Heart left ventricle (tissue), 16 donors: ENCODE data around the gene TOR4A. TPM values are rescaled to one million over a fixed set of nuclear protein-coding genes. Genes with fewer than 3 reads are reported as not detected.

ENCODE experiments used
- ATAC-seq, 4 donors: fragments of 200-7000 bp; cut with Tn5 transposase; one replicate each; pipeline ENCODE4 v1.9.1; 2020 to 2022; ENCODE audit warnings: moderate library complexity in 4 of 4, mild to moderate bottlenecking in 3 of 4, moderate number of reproducible peaks in 1 of 4
- DNase-seq, 5 donors: peaks; one replicate each; pipeline ENCODE4 v3.0.0-alpha.2; 2020
- H3K27ac ChIP-seq, 12 donors: fragments of 200-600 bp; sonication (generic) in 4 of 12; one replicate each; pipeline versions ENCODE4 v1.5.0 to v1.8.0; 2016 to 2022; ENCODE audit warnings: mild to moderate bottlenecking in 2 of 12
- H3K27me3 ChIP-seq, 9 donors: fragments of 200-600 bp; sonication (generic) in 2 of 9; one replicate each; pipeline versions ENCODE4 v1.5.1 to v1.8.0; 2016 to 2022; ENCODE audit warnings: mild to moderate bottlenecking in 3 of 9
- H3K36me3 ChIP-seq, 9 donors: fragments of 200-600 bp; sonication (generic) in 2 of 9; one replicate each; pipeline versions ENCODE4 v1.5.0 to v1.8.0; 2018 to 2022; ENCODE audit warnings: mild to moderate bottlenecking in 2 of 9
- H3K4me1 ChIP-seq, 12 donors: fragments of 200-600 bp; sonication (generic) in 4 of 12; one replicate each; pipeline versions ENCODE4 v1.5.0 to v1.8.0; 2016 to 2022; ENCODE audit warnings: mild to moderate bottlenecking in 3 of 12
- H3K4me3 ChIP-seq, 12 donors: fragments of 200-600 bp; sonication (generic) in 4 of 12; one replicate each; pipeline versions ENCODE4 v1.5.0 to v1.8.0; 2017 to 2022; ENCODE audit warnings: mild to moderate bottlenecking in 9 of 12, moderate library complexity in 4 of 12
- H3K9me3 ChIP-seq, 12 donors: fragments of 200-600 bp; sonication (generic) in 4 of 12; one replicate each; pipeline versions ENCODE4 v1.5.0 to v1.8.0; 2016 to 2022; ENCODE audit warnings: mild to moderate bottlenecking in 1 of 12
- CTCF ChIP-seq, 12 donors: fragments of 200-600 bp; sonication (generic) in 4 of 12; IDR thresholded peaks; one replicate each; pipeline versions ENCODE4 v1.5.0 to v1.8.0; 2018 to 2022; ENCODE audit warnings: antibody characterized with exemption in 12 of 12, mild to moderate bottlenecking in 5 of 12
- POLR2A ChIP-seq, 2 donors: fragments of 450-650 bp; IDR thresholded peaks; one replicate each; pipeline ENCODE4 v1.6.1; 2017; ENCODE audit warnings: antibody characterized with exemption in 2 of 2, mild to moderate bottlenecking in 2 of 2, moderate library complexity in 2 of 2
- WGBS, 4 donors: extraction: QIAGEN DNeasy Blood & Tissue Kit in 2 of 4; methylation state at CpG; one replicate each; pipeline versions ENCODE4 v1.1.5 to v1.1.7; 2013 to 2018; 5-methylcytosine and 5-hydroxymethylcytosine counted together
- intact Hi-C, 10 donors: fragments of 100-400 bp; cut with DNase I; formaldehyde crosslinking; loops; one replicate each; pipeline versions ENCODE4 v1.11.1 to v1.14.2; 2022
- polyA plus RNA-seq, 2 donors: library from polyadenylated mRNA; stranded (reverse); fragments of 200-250 nt; gene quantifications; one replicate each; pipeline ENCODE4 v1.2.3, GENCODE V29; 2013
- total RNA-seq, 9 donors: library from RNA; depleted of rRNA in 2 of 9; stranded (reverse); fragments of >200 nt in 2 of 9; fragmentation: NEBNext Ultra II Directional in 3 of 9; extraction: Animal tissue kit (Norgen Biotek cat#: 25700) in 3 of 9; gene quantifications; one replicate each; pipeline versions ENCODE4 v1.1.0 to v1.2.4, GENCODE V29; 2016 to 2023
- donor health status: ischemic (EF 13 %, LVEDD 7.1; RV severe dilation, severe dysfunction).
- donor health status: healthy with polysubstance abuse.
- donor health status: DM: no; HTN: yes; CAD: no.
- donor health status: DM: no; HTN: no; CAD: no.
- donor health status: ischemic (EF 25% LVEDD 6.9; RV normal size, moderate dysfunction).
- donor health status: ischemic (EF 25% LVEDD 5.7; RV mildly dilated, moderate dysfunction).
- donor health status: healthy.
- donor health status: DM: yes; HTN: yes; CAD: no.
- donor health status: ischemic (EF 35%, LVEDD 5.7; RV mildly dilated, moderate dysfunction).
- donor health status: nonischemic (EF 11% LVEDD 7.7; RV severe dilation, severe dysfunction).
- donor health status: DM: yes; HTN: yes; CAD: no.
- donor health status: PGD.
- donor health status: ischemic (EF 29% LVEDD 5.4; RV normal size, mild dysfunction).
- donor health status: nonischemic (EF 23%, LVEDD 6.1; RV moderate dilation, normal function).

TOR4A gene
- total and polyA plus RNA-seq, 11 donors = 6.6 to 46.4 (median 16.4) TPM

GRCh38 chr9:137319739-137320551 is 42.4 kb downstream of the TOR4A start:
- Histone ChIP-seq H3K36me3 (no peaks in the 10 kb centered on the region), H3K4me3 (no peak overlapping the region), H3K9me3 (no peaks in the 10 kb centered on the region), H3K27ac (peak overlapping the region in 10 of 12 donors; percentile 5 to 97 (median 76)), H3K27me3 (peaks cover 0 to 21% (median 6%) of the 10 kb centered on the region in 9 donors), H3K4me1 (peaks cover 3 to 71% (median 43%) of the 10 kb centered on the region in 12 donors)
- no peak for TF ChIP-seq CTCF (IDR thresholded peaks at IDR 0.05)
- TF ChIP-seq POLR2A (IDR thresholded peaks at IDR 0.05) = no peak
- no peak for ATAC-seq
- DNase-seq = peak in 3 of 5 donors; percentile 21 to 38 (median 23)
- WGBS, 4 donors = 89 to 97% (median 90%) methylated on average over 17 to 22 of the region's 22 CpGs
- intact Hi-C loops = loop anchor here in 2 of 10 donors (2.0 to 5.0 kb wide), 2 partner anchors 17 to 72 kb away; partner anchors contain the start of gene NRARP (in 1 of the 2)

GRCh38 chr9:137320555-137321384 is 43.2 kb downstream of the TOR4A start:
- Histone ChIP-seq H3K27ac (peak overlapping the region in 10 of 12 donors; percentile 11 to 93 (median 62)), H3K4me1 (peaks cover 3 to 63% (median 35%) of the 10 kb centered on the region in 12 donors), H3K36me3 (no peaks in the 10 kb centered on the region), H3K4me3 (peak overlapping the region in 1 of 12 donors; percentile 1), H3K9me3 (no peaks in the 10 kb centered on the region), H3K27me3 (peaks cover 0 to 14% (median 6%) of the 10 kb centered on the region in 9 donors)
- DNase-seq (peak; percentile 37 to 67 (median 45)), ATAC-seq (peak in 2 of 4 donors; percentile 3 to 56)
- TF ChIP-seq POLR2A (IDR thresholded peaks at IDR 0.05) (no peak), CTCF (IDR thresholded peaks at IDR 0.05) (no peak)
- 41 to 57% (median 49%) methylated on average over 14 to 24 of the region's 24 CpGs for WGBS, 4 donors
- intact Hi-C loops = no loop called here

- ATAC-seq = no peak
- H3K36me3 ChIP-seq = no peaks in the 10 kb centered on the region
- 85 to 89% (median 88%) methylated on average over 6 to 22 of the region's 22 CpGs for WGBS, 4 donors
- DNase-seq = peak in 1 of 5 donors; percentile 12
- intact Hi-C loops = no loop called here
- H3K27me3 ChIP-seq = peaks cover 0 to 3% (median 1%) of the 10 kb centered on the region in 9 donors
- peak overlapping the region in 1 of 12 donors; percentile 71 for H3K27ac ChIP-seq
- H3K9me3 ChIP-seq = no peaks in the 10 kb centered on the region
- peaks cover 3 to 52% (median 28%) of the 10 kb centered on the region in 12 donors for H3K4me1 ChIP-seq
- H3K4me3 ChIP-seq = no peak overlapping the region
- no peak for TF ChIP-seq POLR2A (IDR thresholded peaks at IDR 0.05)
Measured at GRCh38 chr9:137321726-137322361, 44.3 kb downstream of the TOR4A start.

- Histone ChIP-seq H3K27me3 (no peaks in the 10 kb centered on the region), H3K9me3 (no peaks in the 10 kb centered on the region), H3K36me3 (no peaks in the 10 kb centered on the region), H3K27ac (no peak overlapping the region), H3K4me3 (no peak overlapping the region), H3K4me1 (peaks cover 0 to 33% (median 24%) of the 10 kb centered on the region in 12 donors)
- DNase-seq (peak in 1 of 5 donors; percentile 60), ATAC-seq (no peak)
- no peak for TF ChIP-seq POLR2A (IDR thresholded peaks at IDR 0.05)
- TF ChIP-seq CTCF (IDR thresholded peaks at IDR 0.05) = no peak
- intact Hi-C loops = no loop called here
- WGBS, 4 donors = 94 to 96% (median 95%) methylated on average over 9 to 37 of the region's 37 CpGs
Measured at GRCh38 chr9:137323531-137324331, 46.2 kb downstream of the TOR4A start.
